SKM-1 (cell line): ENCODE measurements around the gene AP4M1.
"Not testable (repeated sequence)": the region's sequence is repeated elsewhere in the genome, so short reads cannot be mapped to it uniquely, and the experiment has no call there.

ENCODE experiments used
- DNase-seq: peaks from one replicate; lab custom pipeline; 2025; ENCODE audit not compliant: unreplicated experiment; lab: John Stamatoyannopoulos, UW

The AP4M1 gene

DNA sequence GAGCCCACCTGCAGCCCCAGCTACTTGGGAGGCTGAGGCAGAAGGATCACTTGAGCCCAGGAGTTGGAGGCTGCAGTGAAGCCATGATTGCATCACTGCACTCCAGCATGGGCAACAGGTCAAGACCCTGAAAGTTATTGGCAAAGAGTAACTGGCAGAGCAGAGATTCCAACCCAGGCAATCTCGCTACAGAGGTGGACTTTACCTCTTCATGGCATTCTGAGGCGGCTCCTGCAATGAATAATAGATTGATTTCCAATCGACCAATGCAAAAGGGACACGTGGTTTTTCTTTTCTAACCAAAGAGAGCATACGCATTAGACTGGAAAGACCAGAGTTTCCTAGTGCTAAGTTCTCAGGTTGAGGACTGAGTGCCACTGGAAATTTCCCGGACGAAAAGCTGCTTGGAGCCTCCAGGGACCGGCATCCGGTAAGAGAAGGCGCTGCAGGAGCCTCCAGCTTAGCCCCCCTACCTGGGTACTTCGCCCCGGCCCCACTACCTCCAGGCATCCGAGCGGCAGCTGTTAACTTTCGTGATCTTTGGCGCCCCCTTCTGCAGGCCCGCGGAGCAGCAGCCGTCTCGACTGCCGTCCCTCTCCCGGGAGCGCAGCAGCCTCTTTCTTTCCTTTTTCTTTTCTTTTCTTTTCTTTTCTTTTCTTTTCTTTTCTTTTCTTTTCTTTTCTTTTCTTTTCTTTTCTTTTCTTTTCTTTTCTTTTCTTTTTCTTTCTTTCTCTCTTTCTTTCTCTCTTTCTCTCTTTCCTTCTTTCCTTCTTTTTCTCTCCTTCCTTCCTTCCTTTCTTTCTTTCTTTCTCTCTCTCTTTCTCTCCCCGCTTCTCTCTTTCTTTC is 29.4 kb downstream of the AP4M1 start:
- DNase-seq = no peak

DNA sequence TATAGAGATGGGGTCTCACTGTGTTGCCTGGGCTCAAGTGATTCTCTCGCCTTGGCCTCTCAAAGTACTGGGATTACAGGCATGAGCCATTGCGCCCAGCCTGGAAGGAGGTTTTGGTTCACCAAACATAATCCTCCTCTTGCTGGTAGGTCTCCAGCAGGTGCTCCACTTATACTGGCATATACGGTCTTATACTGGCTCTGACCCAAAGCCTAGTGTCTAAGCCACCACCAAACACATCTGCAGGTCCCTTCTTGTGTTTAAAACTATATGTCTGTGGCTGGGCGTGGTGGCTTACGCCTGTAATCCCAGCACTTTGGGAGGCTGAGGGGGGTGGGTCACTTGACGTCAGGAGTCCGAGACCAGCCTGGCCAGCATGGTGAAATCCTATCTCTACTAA is 30.7 kb downstream of the AP4M1 start:
- no peak for DNase-seq

DNA sequence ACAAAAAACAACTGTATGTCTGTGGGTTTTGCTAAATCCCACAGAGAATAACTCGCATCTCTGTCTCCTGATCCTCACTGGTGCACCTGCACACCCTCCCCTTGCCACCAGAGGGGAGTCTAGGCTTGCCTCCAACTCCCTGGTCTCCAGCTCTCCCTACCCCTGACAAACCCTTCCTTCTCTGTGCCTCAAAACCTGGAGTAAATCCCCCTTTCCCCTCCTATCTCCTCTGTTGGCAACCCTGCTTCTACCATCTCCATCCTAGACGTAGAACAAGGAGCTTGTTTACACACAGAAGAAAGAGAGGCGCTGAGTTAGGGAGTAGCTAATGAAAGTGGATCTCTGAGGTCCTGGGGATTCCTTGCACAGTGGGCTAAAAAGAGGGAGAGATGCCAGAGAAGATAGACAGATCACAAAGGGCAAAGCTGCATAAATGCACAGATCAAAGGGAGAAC is 31.3 kb downstream of the AP4M1 start:
- peak; percentile 68 for DNase-seq

DNA sequence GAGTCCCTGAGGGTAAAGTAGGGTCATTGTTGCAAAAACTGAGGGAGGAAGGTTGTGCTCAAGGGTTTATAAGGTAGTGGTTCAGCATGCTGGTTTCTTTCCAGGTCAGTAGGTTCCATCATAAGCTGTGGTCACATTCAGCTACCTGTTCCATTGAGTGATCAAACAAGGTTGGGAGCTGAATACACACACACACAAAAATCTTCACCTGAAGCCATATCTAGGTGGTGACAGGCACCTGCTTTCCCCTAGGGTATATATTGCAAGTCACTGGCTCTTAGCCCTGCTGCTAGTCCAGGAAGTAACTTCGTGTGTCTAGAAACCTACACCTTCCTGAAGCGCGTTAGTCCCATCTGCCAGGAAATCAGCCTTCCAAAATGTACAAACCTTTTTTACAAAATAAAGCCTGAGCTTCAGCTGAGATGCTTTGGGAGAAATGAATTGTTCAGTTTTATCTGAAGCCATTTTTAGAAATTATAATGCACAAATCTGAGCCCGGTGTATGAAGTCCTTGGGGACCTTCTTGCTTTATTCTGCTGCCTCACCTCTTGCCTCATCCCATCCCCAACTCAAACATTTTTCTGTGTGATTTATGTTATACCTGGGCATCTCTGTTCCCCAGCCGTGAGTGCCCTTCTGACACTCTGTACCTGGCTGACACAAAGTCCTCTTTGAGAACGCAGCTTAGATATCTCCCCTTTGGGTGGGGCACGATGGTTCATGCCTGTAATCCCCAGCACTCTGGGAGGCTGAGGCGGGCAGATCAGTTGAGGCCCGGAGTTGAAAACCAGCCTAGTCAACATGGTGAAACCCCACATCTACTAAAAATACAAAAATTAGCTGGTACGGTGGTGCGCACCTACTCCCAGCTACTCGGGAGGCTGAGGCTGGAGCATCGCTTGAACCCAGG is 36.7 kb downstream of the AP4M1 start:
- no peak for DNase-seq

DNA sequence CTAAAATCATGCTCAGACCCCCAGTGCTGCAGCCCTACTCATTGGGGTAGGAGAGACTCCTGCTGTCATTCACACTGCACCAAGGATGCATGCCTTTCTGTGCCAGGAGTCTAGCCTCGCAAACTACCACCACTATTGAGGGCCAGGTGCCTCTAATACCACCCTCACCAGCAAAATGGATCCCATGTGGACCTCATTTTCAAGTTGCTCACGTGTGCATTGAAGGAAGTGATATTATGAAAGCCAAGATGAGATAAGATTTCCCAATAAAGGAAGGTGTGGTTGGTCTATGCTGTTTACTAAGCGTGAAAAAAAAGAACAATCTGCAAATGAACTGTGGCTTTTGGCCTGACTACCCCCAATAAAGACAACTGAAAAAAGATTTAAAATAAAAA is 40.1 kb downstream of the AP4M1 start:
- DNase-seq = peak; percentile 24

DNA sequence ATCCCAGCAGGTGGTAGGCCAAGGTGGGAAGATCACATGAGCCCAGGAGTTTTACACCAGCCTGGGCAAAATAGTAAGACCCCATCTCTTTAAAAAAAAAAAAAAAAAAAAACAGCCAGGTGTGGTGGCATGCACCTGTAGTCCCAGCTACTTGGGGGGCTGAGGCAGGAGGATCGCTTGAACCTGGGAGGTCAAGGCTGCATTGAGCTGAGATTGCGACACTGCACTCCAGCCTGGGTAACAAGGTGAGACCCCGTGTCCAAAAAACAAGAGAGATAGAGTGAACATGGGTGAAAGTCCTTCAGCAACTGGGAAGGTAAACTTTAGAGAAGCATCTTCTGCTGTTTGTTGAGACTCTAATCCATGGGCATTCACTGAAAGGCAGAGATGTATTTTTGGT is 41.0 kb downstream of the AP4M1 start:
- no peak for DNase-seq

DNA sequence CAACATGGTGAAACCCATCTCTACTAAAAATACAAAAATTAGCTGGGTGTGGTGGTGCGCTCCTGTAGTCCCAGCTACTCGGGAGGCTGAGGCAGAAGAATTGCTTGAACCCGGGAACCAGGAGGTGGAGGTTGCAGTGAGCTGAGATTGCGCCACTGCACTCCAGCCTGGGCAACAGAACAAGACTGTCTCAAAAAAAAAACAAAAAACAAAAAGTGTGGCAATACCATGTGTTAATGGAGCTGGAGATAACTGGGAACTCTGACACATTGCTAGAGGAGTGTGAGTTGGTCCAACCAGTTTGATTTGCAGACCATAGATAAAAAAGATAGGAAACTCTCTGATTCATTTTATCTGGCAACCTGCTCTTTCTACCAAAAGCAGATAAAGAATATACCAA is 44.9 kb downstream of the AP4M1 start:
- DNase-seq = not testable (repeated sequence)

DNA sequence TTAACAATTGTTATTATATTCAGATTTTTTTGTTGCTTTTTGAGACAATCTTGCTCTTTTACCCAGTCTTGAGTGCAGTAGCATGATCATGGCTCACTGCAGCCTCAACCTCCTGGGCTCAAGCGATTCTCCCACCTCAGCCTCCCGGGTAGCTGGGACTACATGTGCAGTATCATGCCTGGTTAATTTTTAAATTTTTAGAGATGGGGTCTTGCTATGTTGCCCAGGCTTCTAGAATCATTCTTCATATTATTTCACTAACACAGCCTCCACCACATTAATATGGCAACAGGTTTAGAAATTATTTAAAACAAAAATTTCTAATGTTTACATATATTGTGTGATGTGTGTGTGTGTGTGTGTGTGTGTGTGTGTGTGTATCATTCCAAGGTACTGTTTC is 45.8 kb downstream of the AP4M1 start:
- no peak for DNase-seq

DNA sequence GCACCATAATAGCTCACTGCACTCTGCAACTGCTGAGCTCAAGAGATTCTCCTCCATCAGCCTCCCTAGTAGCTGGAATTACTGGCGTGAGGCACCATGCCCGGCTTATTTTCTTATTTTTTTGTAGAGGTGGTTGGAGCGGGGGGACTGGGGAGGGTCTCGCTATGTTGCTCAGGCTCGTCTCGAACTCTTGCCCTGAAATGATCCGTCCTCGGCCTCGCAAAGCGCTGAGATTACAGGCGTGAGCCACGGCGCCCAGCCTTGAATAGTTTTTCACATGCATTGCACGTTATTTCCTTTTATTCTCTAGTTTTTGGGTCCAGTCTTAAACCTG is 46.7 kb downstream of the AP4M1 start:
- DNase-seq = no peak

DNA sequence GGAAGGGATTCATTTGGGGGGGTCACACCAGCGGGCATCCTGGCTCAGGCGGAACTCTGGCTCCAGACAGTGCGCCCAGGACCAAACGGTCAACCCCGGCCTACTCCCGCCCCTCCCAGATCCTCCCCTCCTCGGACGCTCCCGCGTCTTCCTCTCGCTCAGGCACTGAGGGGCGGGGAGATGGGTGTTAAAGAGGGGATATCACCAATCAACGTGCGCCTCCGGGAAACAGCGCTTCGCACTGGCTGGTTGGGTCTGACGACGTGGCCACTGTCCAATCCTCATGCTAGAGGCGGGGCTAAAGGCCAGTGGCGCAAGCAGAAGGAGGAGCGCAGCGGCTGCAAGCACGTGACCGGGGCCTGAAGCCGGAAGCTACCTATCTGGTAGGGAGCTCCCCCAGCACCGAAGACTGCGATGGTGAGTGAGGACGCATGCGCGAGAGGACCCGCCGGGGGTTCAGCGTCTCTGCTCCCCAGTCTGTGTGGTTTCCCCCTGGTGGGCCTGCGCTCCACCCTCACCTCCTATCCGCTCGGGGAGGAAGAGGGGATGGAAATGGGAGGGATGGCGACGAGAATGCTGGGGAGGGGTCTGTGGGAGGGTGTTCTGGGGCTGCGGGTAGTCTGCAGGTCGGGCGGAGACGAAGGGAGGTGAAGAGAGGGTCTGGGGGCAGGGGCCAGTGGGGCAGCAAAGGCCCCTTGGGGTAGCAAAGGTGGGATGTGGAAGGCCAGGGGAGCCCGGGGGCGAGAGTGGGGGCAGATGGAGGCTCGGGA is 47.3 kb downstream of the AP4M1 start, which contains the start of gene LAMTOR4:
Gene LAMTOR4, plus strand, starts transcription at position 360 of the 770 bp plus-strand sequence. Its CDS starts 55 bp downstream, at position 415.
- DNase-seq = peak; percentile 99

DNA sequence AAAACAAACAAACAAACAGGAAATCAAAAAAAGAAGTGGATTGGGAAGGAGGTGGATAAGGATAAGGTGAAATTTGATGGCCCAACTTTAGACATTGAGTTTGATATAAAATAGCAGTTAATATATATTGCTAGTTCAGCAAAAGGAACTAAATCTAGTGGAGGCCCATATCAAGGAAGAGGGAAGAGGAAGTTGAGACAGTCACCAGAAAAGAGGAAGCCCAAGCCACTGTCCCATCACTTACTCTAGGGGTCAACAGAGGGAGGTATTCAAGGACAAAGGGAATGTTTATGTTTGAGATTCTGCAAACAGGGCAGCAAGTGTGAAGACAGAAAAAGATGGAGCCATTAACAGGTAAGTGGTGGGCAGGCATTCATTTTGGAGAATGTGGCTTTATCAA is 51.0 kb downstream of the AP4M1 start:
- DNase-seq = peak; percentile 89

DNA sequence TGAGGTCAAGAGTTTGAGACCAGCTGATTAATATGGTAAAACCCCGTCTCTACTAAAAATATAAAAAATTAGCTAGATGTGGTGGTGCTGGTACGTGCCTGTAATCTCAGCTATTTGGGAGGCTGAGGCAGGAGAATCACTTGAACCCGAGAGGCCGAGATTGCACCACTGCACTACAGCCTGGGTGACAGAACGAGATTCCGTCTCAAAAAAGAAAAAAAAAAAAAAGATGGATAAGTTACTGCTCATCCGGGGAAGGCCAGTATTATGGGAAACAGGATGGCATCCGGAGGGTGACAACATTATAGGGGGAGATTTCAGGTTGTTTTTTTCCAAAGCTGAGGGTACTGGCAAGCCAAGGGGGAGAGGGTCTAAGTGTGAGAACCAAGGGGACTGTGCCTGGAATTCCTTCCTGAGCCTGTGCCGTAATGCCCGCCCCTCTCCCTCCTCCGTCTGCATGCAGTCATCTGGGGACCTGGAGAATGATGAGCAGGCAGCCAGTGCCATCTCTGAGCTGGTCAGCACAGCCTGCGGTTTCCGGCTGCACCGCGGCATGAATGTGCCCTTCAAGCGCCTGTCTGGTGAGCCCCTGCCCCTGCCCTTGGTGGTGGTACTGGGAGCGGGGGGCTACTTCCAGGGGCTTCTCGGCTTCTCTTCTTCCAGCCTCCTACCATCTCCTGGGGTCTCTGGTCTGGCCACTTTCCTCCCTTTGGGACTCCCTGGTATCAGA is 51.7 kb downstream of the AP4M1 start:
- no peak for DNase-seq

DNA sequence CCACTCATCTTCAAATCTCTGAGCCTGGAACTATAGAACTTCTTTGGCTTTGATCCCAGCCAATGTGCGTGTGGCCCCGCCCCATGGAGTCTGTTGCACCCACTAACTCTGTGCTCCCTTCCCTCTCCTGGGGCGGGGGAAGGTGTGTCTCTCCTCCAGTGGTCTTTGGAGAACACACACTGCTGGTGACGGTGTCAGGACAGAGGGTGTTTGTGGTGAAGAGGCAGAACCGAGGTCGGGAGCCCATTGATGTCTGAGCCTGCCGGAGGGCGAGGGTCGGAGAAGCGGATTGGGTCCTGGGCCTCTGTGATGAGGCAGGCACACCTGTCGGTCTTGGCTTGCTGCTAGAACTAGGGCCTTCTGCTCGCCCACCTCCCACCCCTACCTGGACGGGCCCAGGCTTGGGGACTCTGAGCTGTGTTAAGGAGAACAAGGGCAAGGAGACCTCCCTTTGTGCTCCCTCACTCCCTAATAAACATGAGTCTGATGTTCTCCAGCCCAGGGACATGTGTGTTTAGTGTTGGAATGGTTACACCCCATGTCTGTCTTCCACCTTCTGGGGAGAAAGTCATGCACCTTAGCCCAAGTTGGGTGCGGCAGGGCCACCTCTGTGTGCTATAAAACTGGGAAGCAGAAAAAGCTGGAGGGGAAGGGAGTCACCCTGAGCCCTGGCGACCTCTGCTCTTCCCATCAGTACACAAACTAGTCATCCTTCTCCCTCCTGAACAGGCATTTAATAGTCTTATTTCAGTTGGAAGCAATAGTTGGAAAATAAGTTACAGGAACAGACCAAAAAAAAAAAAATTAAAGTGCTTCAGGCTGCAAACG is 52.5 kb downstream of the AP4M1 start:
- no peak for DNase-seq

DNA sequence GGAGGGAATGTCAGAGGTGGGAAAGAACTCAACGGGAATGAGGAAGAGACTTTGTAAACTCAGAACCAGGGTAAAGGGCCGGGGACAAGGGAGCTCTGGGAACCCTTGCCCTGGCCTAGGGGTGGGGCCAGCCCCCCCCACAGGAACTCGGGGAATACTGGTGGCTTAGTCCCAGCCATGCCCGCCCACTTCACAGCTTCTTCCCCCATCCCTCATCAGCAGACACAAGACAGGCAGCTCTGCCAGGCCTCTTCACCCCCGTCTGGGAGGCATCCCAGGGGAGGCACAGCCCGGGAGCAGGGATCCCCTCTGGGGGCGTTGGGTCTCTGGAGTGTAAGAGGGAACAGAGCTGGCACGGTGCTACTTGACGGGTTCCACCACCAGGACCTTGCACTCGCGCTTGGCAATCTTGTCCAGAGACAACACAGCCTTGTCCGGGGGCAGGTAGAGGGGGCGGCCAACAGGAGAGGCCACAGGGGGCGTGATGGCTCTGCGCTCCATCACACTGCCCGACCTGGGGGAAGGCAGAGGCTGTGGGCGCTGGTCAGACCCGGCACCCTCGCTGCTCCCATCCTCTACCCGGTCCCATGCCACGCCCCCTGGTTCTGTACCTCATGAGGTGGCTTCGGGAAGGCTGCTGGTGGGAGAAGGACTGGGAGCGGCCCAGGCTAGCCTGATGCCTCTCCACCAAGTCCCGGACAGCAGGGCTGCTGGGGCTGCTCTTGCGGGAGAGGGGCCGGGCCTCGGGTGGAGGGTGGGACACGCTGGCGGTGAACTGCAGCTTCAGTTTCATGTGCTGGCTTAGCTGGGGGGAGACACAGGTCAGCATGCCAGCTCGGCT is 53.4 kb downstream of the AP4M1 start:
- DNase-seq = no peak

DNA sequence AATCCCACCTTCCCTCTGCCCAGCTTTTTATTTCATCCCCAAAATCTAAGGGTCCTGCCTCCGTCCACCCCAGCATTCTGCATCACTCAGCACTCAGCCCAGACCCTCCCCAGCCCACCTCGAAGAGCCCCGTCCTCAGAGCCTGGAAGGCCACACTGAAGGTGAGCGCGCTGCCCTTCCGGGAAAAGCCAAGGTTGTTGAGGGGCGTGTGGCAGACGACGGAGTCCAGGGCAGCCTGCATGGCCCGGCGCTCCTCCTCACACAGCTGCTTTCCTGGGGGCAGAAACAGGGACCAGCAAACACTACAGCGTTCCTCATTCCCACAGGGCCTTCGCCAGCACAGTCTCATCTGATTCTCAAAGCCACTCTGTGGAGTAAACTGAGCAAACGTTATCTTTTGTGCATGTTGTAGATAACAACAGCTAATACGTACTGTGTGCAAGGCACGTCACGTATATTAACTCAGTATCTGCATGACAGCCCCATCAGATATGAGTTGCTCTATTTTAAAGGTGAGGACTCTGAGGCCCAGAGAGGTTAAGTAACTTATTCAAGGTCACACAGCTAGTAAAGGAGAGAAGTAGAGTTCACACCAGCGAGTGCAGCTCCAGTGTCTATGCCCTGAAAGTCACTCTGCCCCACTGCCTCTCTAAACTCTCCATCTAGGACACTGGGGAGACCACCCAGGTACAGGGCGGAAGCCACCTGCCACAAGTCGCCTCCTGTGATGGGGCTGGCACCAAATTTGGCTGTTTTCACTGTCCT is 54.3 kb downstream of the AP4M1 start:
- no peak for DNase-seq

DNA sequence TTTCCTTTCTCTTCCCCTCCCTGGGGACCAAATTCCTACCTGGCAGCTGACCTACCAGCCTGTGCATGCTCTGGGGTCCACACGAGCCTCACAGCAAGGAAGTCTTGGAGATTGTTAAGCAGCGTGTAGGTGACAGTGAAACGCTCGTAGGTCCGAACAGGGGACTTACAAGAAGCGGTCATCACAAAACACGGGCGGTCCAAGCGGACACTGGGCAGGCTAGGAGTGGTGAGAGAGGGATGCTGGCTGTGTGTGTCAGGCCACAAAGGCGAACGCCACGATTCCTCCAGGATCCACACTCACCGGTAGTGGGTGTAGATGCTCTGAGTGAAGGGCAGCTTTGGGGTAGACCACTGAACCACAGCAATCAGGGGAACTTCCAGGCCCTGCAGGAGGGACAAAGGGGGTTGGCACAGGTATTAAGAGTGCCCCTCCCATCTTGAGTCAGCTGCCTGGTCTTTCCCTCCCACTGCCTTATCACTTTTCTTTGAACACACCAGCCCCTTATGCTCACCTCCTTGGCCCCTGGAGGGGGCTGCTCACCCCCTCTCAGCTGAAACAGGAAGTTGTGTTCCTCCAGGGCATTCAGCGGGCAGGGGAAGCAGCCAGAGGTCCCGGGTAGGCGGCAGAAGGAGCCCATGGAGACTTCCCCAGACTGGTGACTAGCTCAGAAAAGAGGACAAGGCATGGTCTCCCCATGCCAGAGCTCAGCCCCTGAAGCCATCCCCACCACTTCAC is 55.1 kb downstream of the AP4M1 start:
- no peak for DNase-seq

DNA sequence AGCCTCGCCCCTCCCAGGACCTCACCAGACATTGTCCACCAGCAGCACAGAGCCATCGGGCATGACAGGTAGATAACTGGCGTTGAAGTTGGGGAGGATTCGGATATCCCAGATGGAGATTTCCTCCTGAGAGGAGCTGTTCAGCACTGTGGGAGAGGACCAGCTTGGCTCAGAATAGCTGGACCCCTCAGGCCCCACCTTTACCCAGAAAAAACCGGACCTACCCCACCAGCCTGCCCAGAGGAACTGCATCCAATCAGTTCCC is 55.6 kb downstream of the AP4M1 start:
- no peak for DNase-seq
